Measurements from ENCODE around the gene VPS51.

VPS51 gene

DNA sequence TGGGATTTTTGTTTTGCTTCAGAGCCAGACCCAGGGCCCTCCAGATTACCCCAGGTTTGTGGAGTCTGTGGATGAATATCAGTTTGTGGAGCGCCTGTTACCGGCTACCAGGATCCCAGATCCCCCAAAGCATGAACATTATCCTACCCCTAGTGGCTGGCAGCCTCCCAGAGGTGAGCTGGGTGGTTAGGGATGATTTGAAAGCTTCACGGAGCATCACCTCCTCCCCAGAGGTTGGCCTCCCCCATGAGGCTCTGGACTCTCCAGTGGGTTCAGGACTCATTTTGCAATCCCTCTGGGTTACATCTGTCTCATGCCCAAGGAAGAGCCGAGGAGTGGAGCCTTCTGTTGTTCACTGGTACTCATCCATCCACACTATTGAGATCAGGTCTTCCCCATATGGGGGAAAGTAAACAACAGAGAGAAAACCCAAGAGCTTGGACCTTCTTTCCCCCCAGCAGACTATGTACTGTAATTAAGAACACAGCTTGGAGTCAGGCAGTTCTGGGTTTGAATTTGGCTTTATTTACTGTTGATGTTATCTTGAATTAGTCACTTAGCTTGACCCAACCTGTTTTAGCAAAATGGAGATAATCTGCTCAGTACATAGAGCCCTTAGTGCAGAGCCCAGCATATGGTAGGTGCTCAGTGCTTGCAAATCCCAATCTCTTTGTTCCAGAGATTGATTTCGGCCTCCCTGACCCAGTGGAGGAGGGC is 28.6 kb downstream of the VPS51 start:
- peaks cover 10 to 27% of the 10 kb centered on the region in 2 donors for H3K4me1 ChIP-seq (ENCODE audit: control insufficient read depth in 1 of 2, insufficient read depth in 2 of 2, low read length in 2 of 2)
- H3K4me3 ChIP-seq (ENCODE audit: low read depth in 1 of 2, low read length in 2 of 2), result no peak overlapping the region
- no peaks in the 10 kb centered on the region for H3K9me3 ChIP-seq (ENCODE audit: control insufficient read depth in 1 of 2, low read length in 2 of 2)
- no peak overlapping the region for H3K27ac ChIP-seq (ENCODE audit: low read length)
- no peaks in the 10 kb centered on the region for H3K27me3 ChIP-seq (ENCODE audit: low read depth, low read length)
- H3K36me3 ChIP-seq (ENCODE audit: control insufficient read depth in 1 of 2, insufficient read depth in 2 of 2, low read length in 2 of 2), result peaks cover 53 to 65% of the 10 kb centered on the region in 2 donors

DNA sequence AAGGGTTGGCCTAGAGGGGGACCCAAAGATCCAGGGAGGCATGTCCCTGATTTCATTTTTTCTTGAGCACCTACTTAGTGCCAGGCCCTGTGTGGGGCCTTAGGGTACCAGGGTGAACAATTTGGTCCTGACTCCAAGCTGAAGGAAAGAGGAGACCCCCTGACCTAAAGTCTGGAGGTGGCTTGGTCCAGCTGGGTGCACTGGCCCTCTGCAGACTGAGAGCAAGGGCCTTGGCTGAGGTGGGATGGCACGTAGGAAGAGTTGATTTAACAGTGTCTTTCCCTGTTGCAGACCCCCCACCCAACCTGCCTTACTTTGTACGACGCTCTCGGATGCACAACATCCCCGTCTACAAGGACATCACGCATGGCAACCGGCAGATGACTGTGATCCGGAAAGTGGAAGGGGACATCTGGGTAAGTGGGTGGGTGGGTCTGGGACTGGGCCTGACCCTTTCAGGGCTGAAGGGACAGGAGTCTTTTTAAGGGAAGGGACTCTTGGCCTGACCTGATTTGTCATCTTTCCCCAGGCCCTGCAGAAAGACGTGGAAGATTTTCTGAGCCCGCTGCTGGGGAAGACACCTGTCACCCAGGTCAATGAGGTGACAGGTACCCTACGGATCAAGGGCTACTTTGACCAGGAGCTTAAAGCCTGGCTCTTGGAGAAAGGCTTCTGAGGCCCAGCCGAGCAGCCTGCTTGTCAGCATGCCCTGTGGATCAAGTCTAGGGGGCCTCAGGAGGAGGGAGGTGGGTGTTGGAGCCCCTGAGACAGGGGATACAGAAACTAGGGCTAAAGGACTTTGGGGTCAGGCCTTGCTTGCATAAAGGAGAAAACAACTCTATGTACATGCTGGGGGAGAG is 29.4 kb downstream of the VPS51 start:
- H3K4me1 ChIP-seq (ENCODE audit: control insufficient read depth in 1 of 2, insufficient read depth in 2 of 2, low read length in 2 of 2), result peaks cover 10 to 26% of the 10 kb centered on the region in 2 donors
- no peak overlapping the region for H3K27ac ChIP-seq (ENCODE audit: low read length)
- no peaks in the 10 kb centered on the region for H3K27me3 ChIP-seq (ENCODE audit: low read depth, low read length)
- peaks cover 45 to 65% of the 10 kb centered on the region in 2 donors for H3K36me3 ChIP-seq (ENCODE audit: control insufficient read depth in 1 of 2, insufficient read depth in 2 of 2, low read length in 2 of 2)
- H3K9me3 ChIP-seq (ENCODE audit: control insufficient read depth in 1 of 2, low read length in 2 of 2), result no peaks in the 10 kb centered on the region
- no peak overlapping the region for H3K4me3 ChIP-seq (ENCODE audit: low read depth in 1 of 2, low read length in 2 of 2)

DNA sequence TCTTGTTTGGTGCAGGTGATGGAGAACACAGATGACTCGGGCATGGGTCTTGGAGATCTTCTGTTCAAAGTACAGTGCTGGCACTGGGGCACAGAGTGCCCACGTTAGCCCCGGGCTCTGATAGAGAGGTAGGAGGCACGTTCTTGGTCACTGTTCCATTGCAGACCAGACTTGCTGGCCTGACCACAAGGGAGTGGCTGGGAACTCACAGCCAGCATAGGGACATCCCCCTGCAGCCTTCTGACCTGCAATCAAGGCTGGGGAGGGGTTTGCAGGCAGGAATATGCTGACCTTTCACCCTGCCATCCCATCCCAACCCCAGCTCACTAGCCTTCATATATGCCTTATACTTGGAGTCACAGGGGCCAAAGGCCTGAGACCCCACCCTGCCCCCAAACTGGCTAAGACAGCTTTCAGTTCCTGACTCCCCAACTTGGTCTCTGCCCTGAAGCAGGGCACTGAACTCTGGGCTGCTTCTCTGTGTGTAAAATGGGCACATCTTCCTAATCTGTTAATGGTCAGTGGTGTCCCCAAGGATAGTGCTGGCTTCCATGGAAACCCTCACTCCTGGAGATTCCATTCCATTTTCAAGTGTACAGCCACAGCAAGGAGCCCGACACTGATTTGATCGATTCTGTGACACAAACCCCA is 30.7 kb downstream of the VPS51 start:
- Histone ChIP-seq H3K36me3 (ENCODE audit: control insufficient read depth in 1 of 2, insufficient read depth in 2 of 2, low read length in 2 of 2) (peaks cover 52 to 73% of the 10 kb centered on the region in 2 donors), H3K27me3 (ENCODE audit: low read depth, low read length) (no peaks in the 10 kb centered on the region), H3K27ac (ENCODE audit: low read length) (no peak overlapping the region), H3K4me3 (ENCODE audit: low read depth in 1 of 2, low read length in 2 of 2) (no peak overlapping the region), H3K4me1 (ENCODE audit: control insufficient read depth in 1 of 2, insufficient read depth in 2 of 2, low read length in 2 of 2) (peaks cover 4 to 15% of the 10 kb centered on the region in 2 donors), H3K9me3 (ENCODE audit: control insufficient read depth in 1 of 2, low read length in 2 of 2) (no peaks in the 10 kb centered on the region)

DNA sequence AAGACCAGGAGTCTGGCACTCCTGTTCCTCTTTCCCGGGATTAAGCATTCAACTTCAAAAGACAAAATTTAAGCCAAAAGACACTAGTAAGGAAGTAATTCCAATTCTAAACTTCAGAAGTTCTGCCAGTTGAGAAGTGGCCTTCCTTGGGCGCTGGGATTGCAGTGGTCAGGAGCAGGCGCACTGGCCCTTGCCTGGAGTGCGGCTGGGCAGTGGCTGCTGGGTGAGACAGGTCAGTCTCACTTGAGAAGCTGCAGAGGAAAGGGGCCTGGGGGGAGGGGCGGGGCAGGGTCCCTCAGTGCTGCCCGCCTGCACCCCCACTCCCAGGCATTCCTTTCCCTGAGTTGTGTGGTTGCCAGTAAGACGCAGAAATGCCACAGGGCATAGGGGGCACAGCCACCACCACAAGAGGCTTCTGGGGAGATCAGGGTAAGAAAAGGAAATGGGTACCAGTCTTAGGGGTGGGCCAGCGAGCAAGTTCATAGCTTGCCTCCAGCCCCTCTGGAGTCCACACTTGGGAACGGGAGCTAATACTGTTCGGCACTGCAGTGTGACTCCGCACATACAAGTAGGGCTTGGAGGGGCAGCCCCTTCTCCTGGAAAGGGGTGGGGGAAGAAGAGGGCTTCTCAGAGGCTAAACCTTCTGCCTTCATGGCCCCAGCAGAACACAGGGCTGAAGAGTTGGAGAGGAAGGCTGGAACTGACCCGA is 31.6 kb downstream of the VPS51 start:
- Histone ChIP-seq H3K4me1 (ENCODE audit: control insufficient read depth in 1 of 2, insufficient read depth in 2 of 2, low read length in 2 of 2) (peaks cover 7 to 22% of the 10 kb centered on the region in 2 donors), H3K4me3 (ENCODE audit: low read depth in 1 of 2, low read length in 2 of 2) (no peak overlapping the region), H3K36me3 (ENCODE audit: control insufficient read depth in 1 of 2, insufficient read depth in 2 of 2, low read length in 2 of 2) (peaks cover 56 to 82% of the 10 kb centered on the region in 2 donors), H3K9me3 (ENCODE audit: control insufficient read depth in 1 of 2, low read length in 2 of 2) (no peaks in the 10 kb centered on the region), H3K27me3 (ENCODE audit: low read depth, low read length) (no peaks in the 10 kb centered on the region), H3K27ac (ENCODE audit: low read length) (no peak overlapping the region)

DNA sequence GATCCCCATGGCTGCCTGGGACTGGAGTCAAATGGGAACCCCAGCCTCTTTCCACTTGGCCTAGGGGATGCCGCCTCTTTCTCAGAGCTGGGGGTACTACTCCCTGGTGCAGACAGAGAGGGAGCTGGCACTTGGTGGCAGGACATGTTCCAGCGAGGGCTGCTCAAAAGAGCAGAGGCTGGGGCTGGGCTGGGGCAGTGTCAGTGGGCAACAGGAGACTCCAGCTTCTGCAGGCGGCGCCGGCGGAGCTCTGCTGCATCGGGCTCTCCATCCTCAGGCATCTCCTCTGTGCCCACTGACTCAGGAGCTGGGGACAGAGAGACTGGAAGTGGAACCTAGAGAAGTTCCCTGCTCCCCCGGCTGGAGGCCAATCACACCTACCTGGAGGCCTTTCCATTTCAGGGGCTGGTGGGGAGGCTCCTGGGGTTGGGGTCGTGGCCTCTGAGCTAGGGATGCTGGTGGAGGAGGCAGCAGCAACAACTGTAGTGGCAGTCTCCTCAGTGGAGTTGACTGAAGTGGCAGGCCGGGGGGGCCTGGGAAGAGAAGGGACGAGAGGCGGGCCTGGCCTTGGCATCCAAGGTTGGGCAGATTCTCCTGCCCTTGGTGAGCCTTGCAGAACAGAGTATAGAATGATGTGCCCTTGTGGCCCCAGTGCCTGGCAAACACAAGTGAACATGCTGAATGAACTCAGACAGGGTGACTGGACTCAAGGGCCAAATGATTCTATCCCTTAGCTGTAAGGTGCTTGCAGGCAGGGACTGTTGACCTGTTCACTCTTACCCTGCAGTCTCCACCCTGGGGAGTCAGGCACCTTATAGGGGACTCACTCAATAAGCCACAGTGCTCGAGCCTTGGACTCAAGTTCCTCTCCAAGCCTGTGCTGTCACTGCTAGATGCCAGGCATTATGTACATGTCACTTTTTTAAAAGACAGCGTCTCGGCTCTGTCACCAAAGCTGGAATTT is 32.5 kb downstream of the VPS51 start:
- H3K27ac ChIP-seq (ENCODE audit: low read length), result no peak overlapping the region
- H3K9me3 ChIP-seq (ENCODE audit: control insufficient read depth in 1 of 2, low read length in 2 of 2), result no peaks in the 10 kb centered on the region
- H3K4me3 ChIP-seq (ENCODE audit: low read depth in 1 of 2, low read length in 2 of 2), result no peak overlapping the region
- no peaks in the 10 kb centered on the region for H3K27me3 ChIP-seq (ENCODE audit: low read depth, low read length)
- H3K36me3 ChIP-seq (ENCODE audit: control insufficient read depth in 1 of 2, insufficient read depth in 2 of 2, low read length in 2 of 2), result peaks cover 59 to 82% of the 10 kb centered on the region in 2 donors
- H3K4me1 ChIP-seq (ENCODE audit: control insufficient read depth in 1 of 2, insufficient read depth in 2 of 2, low read length in 2 of 2), result peaks cover 10 to 23% of the 10 kb centered on the region in 2 donors

DNA sequence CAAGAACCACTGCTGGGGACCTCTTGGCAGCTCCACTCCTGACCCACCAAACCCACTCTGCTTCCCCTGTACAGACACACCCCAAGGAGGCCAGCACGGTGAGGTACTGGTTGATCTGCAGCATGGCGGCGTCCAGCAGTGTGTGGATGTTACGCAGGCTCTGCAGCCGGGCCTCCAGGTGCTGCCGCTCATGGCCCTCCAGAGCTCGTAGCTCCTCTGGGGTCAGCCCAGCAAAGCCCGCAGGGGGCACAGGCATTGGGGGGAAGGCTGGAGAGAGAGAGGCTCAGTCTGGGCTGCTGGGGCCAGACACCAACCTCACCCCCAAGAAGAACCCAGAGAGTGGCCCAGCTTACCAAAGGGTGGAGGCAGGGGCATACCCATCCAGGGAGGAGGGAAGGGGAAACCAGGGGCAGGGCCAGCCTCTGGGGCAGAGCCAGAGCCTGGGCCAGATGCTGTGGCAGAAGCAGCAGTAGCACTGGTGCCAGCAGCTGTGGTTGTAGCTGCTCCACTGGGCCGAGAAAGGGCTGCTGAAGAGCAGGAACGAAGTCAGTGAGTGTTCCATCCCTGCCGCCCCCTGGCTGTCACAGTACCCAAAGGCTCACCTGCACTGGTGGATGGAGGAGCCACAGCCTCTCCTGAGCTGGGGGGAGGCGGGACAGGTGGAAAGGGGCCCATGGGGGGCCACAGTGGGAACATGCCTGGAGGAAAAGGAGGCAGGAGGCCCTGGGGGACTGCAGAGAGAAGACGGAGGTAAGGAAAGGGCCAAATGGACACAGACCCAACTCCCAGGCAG is 33.8 kb downstream of the VPS51 start:
- H3K4me3 ChIP-seq (ENCODE audit: low read depth in 1 of 2, low read length in 2 of 2), result no peak overlapping the region
- H3K4me1 ChIP-seq (ENCODE audit: control insufficient read depth in 1 of 2, insufficient read depth in 2 of 2, low read length in 2 of 2), result peaks cover 10 to 23% of the 10 kb centered on the region in 2 donors
- H3K27ac ChIP-seq (ENCODE audit: low read length), result no peak overlapping the region
- peaks cover 55 to 83% of the 10 kb centered on the region in 2 donors for H3K36me3 ChIP-seq (ENCODE audit: control insufficient read depth in 1 of 2, insufficient read depth in 2 of 2, low read length in 2 of 2)
- no peaks in the 10 kb centered on the region for H3K9me3 ChIP-seq (ENCODE audit: control insufficient read depth in 1 of 2, low read length in 2 of 2)
- H3K27me3 ChIP-seq (ENCODE audit: low read depth, low read length), result no peaks in the 10 kb centered on the region

DNA sequence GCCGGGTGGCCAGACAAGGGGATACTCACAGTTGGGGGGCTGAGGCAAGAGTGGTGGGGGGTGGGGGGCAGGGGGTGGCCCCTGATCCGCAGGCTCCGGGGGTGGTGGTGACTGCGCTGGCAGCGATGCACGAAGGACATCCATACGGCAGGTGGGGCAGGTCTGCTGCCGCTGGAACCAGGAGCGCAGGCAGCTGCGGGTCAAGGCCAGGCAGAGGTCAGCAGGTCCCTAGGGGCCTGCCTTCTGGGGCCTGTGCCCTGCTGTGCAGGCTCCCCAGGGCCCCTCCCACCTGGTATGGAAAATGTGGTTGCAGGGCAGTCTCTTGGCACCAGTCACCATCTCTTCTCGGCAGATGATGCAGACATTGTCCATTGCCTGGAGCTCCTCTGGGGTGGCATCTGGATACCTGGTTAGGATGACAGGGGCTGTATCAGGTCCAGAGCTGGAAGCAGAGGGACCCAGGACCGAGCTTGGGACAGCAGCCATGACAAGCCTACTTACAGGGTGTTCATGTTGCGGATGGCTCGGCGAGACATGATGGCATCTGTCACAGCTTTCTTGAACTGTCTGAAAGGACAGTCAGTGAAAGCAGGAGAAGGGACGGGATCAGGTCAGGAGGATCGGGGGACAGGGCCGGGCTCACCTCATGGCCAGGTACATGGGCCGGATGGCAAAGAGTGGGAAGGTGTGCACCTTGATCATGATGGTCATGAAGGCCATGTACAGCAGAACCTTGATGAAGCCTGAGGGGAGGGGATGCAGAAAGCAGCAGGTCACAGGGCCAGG is 34.8 kb downstream of the VPS51 start:
- H3K36me3 ChIP-seq (ENCODE audit: control insufficient read depth in 1 of 2, insufficient read depth in 2 of 2, low read length in 2 of 2), result peaks cover 48 to 73% of the 10 kb centered on the region in 2 donors

DNA sequence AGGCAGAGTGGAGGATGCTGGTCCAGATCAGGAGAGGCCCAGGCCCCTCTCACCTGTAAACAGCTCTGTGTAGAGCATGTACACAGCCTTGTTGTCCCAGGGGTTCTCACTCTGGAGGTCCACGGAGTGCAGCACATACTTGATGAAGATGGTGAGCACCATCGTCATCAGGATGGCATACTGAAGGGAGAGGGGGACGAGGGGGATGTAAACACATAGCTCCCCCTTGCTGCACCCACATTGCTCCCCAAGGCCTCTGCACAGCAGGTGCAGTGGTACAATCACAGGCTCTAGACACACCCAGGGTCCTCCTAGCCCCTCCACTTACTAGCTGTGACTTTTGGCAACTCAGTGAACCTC is 35.4 kb downstream of the VPS51 start:
- Histone ChIP-seq H3K9me3 (ENCODE audit: control insufficient read depth in 1 of 2, low read length in 2 of 2) (no peaks in the 10 kb centered on the region), H3K36me3 (ENCODE audit: control insufficient read depth in 1 of 2, insufficient read depth in 2 of 2, low read length in 2 of 2) (peaks cover 43 to 67% of the 10 kb centered on the region in 2 donors), H3K27me3 (ENCODE audit: low read depth, low read length) (no peaks in the 10 kb centered on the region), H3K4me3 (ENCODE audit: low read depth in 1 of 2, low read length in 2 of 2) (no peak overlapping the region), H3K4me1 (ENCODE audit: control insufficient read depth in 1 of 2, insufficient read depth in 2 of 2, low read length in 2 of 2) (peaks cover 16 to 34% of the 10 kb centered on the region in 2 donors), H3K27ac (ENCODE audit: low read length) (no peak overlapping the region)

More for the DNA sequence above, 34.8 kb downstream of the VPS51 start:
- H3K27me3 ChIP-seq (ENCODE audit: low read depth, low read length), result no peaks in the 10 kb centered on the region
- no peak overlapping the region for H3K27ac ChIP-seq (ENCODE audit: low read length)
- H3K4me3 ChIP-seq (ENCODE audit: low read depth in 1 of 2, low read length in 2 of 2), result no peak overlapping the region
- no peaks in the 10 kb centered on the region for H3K9me3 ChIP-seq (ENCODE audit: control insufficient read depth in 1 of 2, low read length in 2 of 2)
- H3K4me1 ChIP-seq (ENCODE audit: control insufficient read depth in 1 of 2, insufficient read depth in 2 of 2, low read length in 2 of 2), result peaks cover 16 to 29% of the 10 kb centered on the region in 2 donors

DNA sequence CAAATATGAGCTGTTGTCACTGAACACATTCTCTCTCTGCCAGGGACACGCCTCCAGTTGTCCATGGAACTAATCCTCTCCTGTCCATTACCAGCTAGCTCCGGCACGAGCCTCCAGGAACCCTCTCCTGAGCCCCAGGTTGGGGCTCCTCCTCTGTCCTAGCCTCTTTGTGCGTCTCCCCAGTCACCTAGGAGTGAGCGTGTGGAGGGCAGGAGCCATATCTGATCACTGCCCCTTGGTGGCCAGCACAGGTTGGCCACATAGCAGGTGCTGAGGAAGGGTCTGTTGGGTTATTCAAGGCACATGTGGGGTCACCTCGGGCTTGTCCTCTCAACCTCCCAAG is 35.9 kb downstream of the VPS51 start:
- Histone ChIP-seq H3K27ac (ENCODE audit: low read length) (no peak overlapping the region), H3K4me3 (ENCODE audit: low read depth in 1 of 2, low read length in 2 of 2) (no peak overlapping the region), H3K27me3 (ENCODE audit: low read depth, low read length) (no peaks in the 10 kb centered on the region), H3K36me3 (ENCODE audit: control insufficient read depth in 1 of 2, insufficient read depth in 2 of 2, low read length in 2 of 2) (peaks cover 38 to 63% of the 10 kb centered on the region in 2 donors), H3K4me1 (ENCODE audit: control insufficient read depth in 1 of 2, insufficient read depth in 2 of 2, low read length in 2 of 2) (peaks cover 16 to 34% of the 10 kb centered on the region in 2 donors), H3K9me3 (ENCODE audit: control insufficient read depth in 1 of 2, low read length in 2 of 2) (no peaks in the 10 kb centered on the region)

Data from muscle layer of duodenum (tissue), 2 donors.